HG03460 (cell line): ENCODE results near the gene FBP2.
"Not testable (repeated sequence)": the region's sequence is repeated elsewhere in the genome, so short reads cannot be mapped to it uniquely, and the experiment has no call there.

Experiments used
- ATAC-seq: cut with Tn5 transposase; IDR thresholded peaks from one replicate; pipeline ENCODE4 v1.9.1; 2021; ENCODE audit not compliant: unreplicated experiment

The FBP2 gene

DNA sequence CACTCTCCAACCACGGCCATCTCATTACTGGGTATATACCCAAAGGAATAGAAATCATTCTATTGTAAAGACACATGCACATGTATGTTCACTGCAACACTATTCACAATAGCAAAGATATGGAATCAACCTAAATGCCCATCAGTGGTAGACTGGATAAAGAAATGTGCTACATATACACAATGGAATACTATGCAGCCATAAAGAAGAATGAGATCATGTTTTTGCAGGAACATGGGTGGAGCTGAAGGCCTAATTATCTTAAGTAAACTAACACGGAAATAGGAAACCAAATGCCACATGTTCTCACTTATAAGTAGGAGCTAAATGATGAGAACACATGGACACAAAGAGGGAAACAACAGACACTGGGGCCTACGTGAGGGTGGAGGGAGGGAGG, 29.3 kb downstream of the FBP2 start:
- not testable (repeated sequence) for ATAC-seq

DNA sequence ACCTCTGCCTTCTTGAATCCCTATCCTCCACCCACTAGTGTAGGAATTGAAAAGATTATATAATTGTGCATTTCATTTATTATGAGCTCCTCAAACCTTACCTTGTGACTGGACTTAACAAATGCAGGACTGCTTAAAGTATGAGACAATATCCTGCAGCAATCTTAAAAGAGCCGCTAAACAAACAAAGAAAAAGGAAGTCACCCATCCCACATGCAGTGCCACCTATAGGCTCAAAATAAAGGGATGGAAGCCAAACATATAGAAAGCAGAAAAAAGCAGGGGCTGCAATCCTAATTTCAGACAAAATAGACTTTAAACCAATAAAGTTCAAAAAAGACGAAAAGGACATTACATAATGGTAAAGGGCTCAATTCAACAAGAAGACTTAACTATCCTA, 30.1 kb downstream of the FBP2 start:
- no peak for ATAC-seq

DNA sequence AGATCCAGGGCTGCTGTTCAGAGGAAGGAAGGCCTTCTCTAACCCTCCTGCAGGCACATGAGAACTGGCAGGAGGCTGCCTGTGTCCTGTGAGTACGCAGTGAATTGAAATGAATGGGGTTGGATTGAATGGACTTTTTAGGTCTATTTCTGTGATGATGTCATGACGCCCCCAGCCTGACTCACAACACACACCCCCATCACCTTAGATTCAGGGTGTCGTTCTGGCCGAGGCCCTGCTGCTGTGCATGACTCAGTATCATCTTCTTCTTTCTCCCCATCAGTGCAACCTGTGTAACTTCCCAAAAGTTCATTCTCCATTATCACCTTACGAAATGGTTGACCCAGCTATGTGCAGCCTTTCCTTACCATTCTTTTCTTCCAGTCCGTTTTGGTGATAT, 33.4 kb downstream of the FBP2 start:
- no peak for ATAC-seq

DNA sequence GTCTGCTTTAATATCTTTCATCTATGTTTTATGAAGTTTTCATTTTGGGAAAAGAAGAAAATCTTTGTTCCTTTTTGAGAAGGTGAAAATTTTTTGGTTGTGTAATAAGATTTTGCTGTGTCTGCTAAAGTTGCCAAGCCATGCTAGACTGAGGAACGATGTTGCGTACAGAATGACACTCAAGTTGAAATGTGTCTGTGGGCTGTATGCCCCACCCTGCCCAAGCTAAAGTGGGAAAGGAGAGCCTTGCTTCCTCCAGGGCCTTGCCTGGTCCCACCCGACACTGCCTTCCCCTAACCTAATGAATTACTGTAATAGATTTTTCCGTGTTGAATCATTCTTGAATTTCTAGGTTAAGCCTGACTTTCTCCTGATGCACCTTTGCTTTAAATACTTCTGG, 36.2 kb downstream of the FBP2 start:
- ATAC-seq = no peak

DNA sequence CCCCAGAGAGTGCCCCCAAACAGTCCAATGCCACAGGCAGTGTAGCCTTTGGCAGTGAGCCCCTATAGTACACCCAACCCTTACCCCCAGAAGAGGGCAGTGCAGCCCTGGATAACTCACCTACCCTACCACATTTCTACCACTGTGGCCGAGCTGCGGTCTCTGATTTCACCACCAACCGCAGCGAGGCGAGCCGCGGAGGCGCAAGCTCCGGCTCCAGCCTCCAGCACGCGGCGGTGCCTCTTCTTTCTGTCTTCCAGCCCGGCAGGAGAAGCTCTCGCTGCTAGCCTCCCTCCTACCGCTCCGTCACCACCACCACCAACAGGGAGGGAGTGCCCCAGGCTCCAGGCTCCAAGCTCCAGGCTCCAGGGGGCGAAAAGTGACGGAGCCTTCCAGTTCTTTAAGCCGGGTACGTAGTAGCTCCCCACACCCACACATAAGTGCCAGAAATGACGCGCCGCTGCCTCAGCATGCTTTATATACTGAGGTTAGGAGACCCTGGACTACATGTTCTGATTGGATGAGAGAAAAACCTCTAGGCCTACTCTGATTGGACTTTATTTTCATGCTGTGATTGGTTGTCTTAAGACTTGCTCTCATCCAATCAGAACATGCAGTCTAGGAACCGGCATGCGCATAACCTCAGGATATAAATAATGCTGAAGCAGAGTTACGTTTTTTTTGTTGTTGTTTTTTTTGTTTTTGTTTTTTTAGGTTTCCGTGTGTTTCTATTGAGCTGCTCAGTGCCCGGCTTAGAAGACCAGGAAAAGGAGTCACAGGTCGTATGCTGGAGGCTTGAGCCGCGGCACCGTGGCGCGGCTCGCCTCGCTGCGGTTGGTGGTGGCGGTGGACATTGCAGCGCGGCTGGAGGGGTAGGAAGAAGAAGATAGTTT, 38.9 kb downstream of the FBP2 start, which contains the start of gene PCAT7:
PCAT7 (plus strand) TSS at position 645 of the 893 bp plus-strand sequence.
- no peak for ATAC-seq

DNA sequence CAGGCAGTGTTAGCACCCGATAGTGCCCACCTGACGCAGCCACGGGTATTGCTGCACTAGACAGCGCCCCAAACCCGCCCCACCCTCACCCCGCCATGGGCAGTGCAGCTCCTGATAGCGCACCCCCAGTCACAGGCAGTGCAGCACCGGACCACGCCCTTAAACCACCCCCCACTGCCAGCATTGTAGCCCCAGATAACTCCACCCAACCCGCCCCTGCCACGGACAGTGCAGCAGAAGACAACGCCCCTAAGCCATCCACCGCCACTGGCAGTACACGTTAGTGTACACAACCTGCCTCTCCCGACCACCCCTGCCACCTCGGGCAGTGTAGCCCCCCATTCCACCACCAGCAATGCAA, 39.6 kb downstream of the FBP2 start:
- no peak for ATAC-seq

DNA sequence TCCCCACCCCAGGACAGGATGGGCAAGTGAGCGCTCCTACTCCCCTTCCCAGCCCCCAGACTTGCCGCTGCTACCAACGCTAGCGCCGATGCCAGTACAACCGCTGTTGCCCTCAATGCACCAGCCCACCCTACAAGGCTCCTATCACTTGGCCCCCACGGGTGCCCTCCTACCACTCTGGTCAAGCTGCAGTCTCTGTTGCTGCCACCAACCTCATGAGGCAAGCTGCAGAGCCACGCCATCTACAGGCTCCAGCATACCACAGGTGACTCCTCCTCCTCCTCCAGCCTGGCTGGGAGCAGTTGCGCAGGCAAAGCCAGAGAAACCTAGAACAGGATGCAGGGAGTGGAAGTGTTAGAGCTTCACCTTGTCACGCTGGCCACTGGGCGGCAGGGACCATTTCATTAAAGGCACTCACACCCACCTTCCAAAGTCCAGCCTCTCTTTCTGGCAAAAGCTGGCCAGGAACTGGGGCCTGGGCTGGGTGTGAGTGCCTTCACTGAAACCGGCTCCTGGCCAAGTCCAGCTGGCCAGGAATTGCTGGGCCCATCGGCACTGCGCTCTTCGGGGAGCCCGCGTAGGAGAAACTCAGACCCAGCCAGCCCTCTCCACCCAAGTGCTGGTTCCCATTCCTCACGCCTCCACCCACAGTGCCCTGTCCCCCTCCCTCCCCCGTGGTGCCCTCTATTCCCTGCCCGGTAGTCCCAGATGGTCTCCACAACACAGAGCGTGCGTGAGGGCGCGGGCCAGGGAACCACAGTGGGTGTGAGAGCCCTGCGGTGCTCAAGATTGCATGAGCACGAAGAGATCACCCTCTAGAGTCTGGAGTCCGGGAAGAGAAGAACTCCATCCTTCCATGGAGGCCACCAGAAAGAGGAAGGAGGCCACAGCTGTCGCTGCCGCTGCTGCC, 40.3 kb downstream of the FBP2 start:
- no peak for ATAC-seq

DNA sequence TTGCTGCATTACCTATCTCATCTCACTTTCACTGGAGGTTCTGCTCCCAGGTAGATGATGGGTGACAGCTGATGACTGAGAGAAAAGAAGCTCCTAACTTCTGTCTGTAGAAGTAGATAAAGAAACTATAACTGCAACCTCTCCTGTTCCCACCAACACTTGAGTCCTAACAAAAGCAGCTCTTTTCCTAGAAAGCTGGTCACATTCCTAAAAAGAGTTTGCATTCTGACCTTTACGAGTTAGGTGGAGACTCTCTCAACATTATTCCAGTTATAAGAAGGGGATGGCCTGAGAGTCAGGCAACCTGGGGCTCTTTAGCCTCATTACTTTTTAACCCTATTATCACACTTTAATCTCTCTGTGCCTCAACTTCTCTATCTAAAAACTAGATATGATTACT, 47.7 kb downstream of the FBP2 start:
- no peak for ATAC-seq

DNA sequence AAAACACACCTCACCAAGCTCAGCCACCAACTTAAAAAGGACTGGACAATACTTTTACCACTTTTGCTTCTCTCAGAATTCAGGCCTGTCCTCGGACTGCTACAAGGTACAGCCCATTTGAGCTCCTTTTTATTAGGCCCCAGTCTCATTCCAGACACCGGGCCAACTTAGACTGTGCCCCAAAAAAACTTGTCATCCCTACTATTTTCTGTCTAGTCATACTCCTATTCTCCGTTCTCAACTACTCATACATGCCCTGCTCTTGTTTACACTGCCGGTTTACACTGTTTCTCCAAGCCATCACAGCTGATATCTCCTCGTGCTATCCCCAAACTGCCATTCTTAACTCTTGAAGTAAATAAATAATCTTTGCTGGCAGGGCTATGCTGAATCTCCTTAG, 49.3 kb downstream of the FBP2 start:
- not testable (repeated sequence) for ATAC-seq

DNA sequence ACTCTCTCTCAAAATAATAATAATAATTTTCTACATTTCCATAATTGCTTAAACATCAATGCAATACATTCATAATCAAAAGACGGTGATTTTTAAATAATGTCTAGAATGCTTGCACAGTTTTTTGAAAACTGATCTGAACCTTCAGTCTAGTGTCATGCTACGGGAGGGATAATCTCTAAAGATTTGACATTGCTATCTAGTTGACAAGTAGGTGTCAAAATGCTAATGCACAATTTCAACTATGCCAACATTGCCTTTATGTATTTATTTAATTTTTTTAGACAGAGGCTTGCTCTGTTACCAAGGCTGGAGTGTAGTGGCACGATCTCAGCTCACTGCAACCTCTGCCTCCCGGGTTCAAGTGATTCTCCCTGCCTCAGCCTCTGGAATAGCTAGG, 54.7 kb downstream of the FBP2 start:
- ATAC-seq = no peak

DNA sequence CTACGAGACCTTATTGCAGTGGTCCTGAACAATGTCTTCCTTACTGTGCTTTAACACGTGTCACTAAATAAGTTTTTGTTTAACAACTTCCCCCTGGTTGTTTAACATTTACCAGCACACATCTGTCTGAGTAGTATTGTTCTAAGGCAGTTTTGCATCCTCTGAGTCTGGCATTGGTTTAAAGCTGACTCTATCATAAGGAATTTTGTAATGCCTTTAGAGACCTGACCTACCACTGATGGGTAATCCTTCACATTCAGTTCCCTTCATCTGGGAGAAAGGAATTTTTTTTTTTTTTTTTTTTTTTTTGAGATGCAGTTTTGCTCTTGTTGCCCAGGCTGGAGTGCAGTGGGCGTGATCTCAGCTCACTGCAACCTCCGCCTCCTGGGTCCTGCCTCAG, 58.7 kb downstream of the FBP2 start:
- no peak for ATAC-seq

DNA sequence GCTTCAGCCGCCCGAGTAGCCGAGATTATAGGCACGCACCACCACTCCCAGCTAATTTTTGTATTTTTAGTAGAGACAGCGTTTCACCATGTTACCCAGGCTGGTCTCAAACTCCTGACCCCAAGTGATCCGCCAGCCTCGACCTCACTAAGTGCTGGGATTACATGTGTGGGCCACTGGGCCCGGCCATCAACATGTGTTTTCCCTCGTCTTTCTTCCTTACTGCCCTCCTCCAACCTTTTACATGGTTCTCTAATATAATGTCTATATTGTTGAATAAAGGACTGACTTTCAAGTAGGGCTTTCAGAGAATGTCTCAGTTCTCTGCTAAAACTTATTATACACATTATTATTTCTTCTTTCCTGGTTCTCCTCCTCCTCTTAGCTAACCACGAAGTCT, 60.0 kb downstream of the FBP2 start:
- no peak for ATAC-seq

DNA sequence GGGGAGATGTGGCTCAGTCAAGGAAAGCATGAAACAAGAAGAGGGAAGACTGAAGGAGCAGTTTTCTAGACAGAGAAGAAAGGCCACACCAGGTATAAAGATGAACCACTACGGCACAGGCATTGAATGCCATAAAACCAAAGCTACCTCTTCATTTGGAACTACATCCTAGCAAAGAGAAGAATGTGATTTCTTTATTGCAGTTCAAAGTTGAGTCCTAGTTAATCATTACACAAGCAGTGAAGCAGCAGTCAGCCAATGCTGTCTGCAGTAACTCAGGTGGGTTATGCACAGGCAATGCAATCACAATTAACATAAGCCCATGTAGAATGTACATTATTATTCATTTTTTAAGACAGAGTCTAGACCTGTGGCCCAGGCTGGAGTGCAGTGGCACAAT, 60.5 kb downstream of the FBP2 start:
- ATAC-seq = no peak

DNA sequence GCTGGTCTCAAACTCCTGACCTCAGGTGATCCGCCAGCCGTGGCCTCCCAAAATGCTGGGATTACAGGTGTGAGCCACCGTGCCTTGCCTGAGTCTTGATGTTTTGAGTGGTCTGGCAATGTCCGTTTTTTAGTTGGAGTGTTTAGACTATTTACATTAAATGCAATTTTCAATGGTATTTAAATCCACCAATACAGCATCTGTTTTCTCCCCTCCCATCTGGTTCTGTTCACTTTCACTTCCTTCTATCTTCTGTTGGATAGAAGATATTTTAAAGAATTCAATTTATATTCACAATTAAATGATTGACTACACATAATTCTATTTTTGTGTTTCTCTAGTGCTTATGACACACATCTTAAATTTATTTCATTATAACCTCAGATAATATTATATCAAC, 64.7 kb downstream of the FBP2 start:
- no peak for ATAC-seq

DNA sequence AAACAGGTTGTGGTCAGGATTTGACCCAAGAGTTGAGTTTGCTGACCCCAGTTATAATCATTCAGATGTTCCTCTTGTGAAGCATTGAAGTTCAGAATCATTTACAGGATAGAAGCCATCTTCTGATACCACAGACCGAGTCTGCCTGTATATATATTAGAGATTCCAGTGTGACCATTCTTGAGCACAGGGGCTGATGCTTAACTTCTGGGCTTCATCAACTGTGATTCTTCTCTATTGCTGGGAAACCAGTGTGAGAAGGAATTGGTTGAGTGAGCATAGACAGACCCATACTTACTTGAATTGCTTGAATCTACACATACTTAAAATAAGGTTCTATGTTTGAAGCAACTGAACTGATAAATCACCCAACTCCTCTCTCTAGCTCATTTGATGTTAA, 66.7 kb downstream of the FBP2 start:
- no peak for ATAC-seq

DNA sequence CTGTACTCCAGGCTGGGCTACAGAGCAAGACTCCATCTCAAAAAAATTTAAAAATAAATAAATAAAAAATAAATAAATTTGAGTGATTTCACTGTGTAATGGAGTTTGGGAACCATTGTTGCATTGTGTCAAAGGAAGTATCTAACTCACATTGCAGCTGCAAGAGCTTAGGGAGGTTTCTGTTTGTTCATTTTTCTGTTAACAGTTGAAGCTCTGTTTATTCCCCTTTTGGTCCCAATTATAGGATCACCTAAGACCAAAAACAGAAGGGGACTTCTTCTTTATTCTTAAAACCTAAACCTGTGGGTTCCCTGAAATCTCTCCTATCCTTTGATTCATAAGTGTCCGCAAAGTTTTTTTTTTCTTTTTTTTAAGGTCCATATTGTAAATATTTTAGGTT, 67.4 kb downstream of the FBP2 start:
- ATAC-seq = no peak

DNA sequence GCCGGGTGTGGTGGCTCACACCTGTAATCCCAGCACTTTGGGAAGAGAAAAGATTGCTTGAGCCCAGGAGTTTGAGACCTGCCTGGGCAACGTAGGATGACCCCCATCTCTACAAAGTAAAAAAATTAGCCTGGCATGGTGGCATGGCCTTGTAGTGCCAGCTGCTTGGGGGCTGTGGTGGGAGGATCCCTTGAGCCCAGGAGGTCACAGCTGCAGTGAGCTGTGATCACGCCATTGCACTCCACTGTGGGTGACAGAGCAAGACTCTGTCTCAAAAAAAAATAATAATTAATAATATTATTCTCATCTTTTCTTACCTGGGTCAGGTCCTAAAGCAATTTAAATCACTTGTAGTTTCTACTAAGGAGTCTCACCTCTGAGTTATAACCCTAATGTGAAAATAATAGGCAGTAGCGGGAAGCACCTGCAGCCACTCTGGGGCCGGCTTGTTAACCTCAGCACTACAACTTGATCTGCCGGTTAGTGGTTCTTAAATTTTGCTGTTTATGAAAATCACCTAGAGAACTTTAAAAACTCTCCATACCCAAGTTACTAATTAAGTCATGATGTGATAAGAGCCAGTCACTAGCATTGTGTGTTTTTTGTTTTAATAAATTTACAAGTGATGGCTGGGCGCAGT, 68.1 kb downstream of the FBP2 start:
- ATAC-seq = no peak

DNA sequence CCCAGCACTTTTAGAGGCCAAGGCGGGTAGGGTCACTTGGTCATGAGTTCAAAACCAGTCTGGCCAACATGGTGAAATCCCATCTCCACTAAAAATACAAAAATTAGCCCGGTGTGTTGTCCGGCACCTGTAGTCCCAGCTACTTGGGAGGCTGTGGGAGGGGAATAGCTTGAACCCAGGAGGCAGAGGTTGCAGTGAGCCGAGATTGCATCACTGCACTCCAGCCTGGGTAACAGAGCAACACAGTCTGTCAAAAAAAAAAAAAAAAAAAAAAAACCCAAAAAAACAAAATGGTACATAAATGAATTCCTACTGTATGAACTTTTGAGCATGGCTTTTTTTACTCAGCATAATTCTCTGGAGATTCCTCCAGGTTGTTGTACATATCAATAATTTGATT, 76.4 kb downstream of the FBP2 start:
- no peak for ATAC-seq

DNA sequence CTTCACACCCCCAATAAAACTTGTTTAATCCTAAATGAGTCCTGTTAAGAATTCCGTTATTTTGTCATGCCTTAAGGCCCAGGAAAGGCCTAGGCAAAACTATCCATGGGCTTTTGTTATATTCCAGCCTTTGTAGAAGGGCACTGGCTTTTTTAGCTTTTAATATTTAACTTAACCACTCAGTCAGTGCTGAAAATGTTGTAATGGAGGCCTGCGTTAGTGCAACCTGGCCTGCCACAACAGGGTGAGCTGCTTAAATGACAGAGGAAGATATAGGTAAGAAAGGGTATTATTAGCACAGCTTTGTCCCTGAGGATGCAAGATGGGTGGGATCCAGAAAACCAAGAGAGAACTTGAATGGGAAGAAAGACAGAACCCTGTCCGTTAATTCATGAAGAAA, 78.9 kb downstream of the FBP2 start:
- no peak for ATAC-seq

DNA sequence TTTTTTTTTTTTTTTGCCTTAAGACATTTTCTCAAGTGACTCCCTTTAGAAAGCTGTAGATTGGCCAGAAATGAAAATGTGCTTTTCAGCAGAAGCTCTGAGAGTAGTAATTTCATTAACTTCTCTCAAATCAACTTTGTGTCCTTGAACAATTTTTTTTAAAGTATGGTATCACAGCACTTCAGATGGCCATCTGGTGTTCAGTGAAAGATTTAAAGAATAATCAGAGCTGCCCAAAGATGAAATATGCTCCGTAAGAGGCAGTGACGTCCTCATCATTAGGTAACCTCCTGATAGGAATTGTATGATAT, 81.7 kb downstream of the FBP2 start:
- ATAC-seq = no peak

DNA sequence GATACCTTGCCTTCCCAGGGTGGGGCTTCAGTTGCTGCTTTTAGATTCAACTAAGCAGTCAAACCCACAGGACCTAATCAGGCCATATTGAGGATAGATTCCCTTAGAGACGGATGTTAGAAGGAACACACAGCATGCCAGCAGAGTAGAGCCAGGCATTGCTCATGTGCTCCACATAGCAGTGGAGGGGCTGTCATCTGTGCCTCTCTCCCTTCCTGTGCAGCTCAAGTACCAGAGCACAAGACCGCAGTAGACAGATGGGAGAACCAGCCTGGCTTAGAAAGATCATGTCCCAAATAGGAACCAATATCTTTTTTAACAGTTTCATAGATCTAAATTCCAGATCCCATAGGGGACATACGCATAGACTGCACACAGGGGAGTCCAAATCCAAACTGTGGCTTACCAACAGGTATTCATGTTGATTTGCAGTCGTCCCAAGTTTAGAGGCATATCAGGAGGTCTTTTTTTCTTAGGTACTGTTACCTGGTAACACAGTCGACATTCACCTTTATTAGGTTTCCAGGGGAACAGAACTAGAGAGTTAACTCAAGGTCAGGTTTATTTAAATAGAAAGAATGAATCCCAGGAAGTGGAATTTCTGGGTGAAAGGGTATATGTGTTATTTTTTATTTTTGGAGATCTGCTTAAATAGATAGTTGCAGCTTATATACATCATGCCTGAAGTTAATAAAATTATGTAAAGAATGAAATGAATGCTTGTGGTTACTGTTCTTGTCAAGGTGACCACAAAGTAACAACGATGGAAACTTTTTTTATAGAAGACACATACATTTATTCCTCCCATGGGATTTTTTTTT, 82.3 kb downstream of the FBP2 start:
- no peak for ATAC-seq
